Esophagus muscularis mucosa (tissue), 4 donors: ENCODE measurements around the gene C17orf107. TPM values are rescaled to one million over a fixed set of nuclear protein-coding genes. Genes with fewer than 3 reads are reported as not detected.

ENCODE experiments used
- DNase-seq: peaks from one replicate; pipeline ENCODE4 v3.0.0-alpha.2; 2017; ENCODE audit errors: extremely low spot score
- H3K27ac ChIP-seq, 4 donors: fragments of 200-600 bp; sonication (generic); replicated peaks in 1 of 4; 1 replicate in 3 of 4; 2 replicates in 1 of 4; pipeline ENCODE4 v1.5.1; 2016 to 2019; ENCODE audit warnings: mild to moderate bottlenecking in 1 of 4
- H3K27me3 ChIP-seq, 4 donors: fragments of 200-600 bp; sonication (generic); one replicate each; pipeline versions ENCODE4 v1.5.1 to v1.6.0; 2016 to 2019
- H3K36me3 ChIP-seq, 4 donors: fragments of 200-600 bp; sonication (generic); one replicate each; pipeline ENCODE4 v1.5.1; 2016 to 2019
- H3K4me1 ChIP-seq, 4 donors: fragments of 200-600 bp; sonication (generic); one replicate each; pipeline ENCODE4 v1.5.1; 2016 to 2019
- H3K4me3 ChIP-seq, 4 donors: fragments of 200-600 bp; sonication (generic); 1 replicate in 2 of 4; 2 replicates in 2 of 4; pipeline ENCODE4 v1.5.1; 2016 to 2019; ENCODE audit warnings: mild to moderate bottlenecking in 4 of 4, moderate library complexity in 1 of 4
- H3K9me3 ChIP-seq, 4 donors: fragments of 200-600 bp; sonication (generic); 1 replicate in 3 of 4; 2 replicates in 1 of 4; pipeline ENCODE4 v1.5.1; 2016 to 2019
- CTCF ChIP-seq, 3 experiments: fragments of 200-600 bp in 2 of 3; fragments of 450-650 bp in 1 of 3; sonication (generic) in 2 of 3; IDR thresholded peaks; one replicate each; pipeline ENCODE4 v1.5.1; 2017 to 2019; ENCODE audit warnings: antibody characterized with exemption in 3 of 3, mild to moderate bottlenecking in 2 of 3, moderate library complexity in 1 of 3
- EP300 ChIP-seq: sonication (generic); formaldehyde crosslinking; IDR thresholded peaks from one replicate; pipeline ENCODE4 v1.6.1; 2017; ENCODE audit warnings: antibody characterized with exemption
- POLR2A ChIP-seq: fragments of 450-650 bp; IDR thresholded peaks from one replicate; pipeline ENCODE4 v1.6.1; 2017; ENCODE audit warnings: antibody characterized with exemption, moderate library complexity, mild to moderate bottlenecking, low read depth
- POLR2AphosphoS5 ChIP-seq, 2 donors: sonication (generic); formaldehyde crosslinking; IDR thresholded peaks; one replicate each; pipeline ENCODE4 v1.6.1; 2017; ENCODE audit warnings: antibody characterized with exemption in 2 of 2
- WGBS: methylation state at CpG from one replicate; pipeline ENCODE4 v1.1.5; 2018; 5-methylcytosine and 5-hydroxymethylcytosine counted together
- intact Hi-C: fragments of 100-400 bp; cut with DNase I; formaldehyde crosslinking; loops from one replicate; pipeline ENCODE4 v1.15.1; 2023
- total RNA-seq, 4 donors: library from RNA; depleted of rRNA; stranded (reverse); fragments of >200 nt; gene quantifications; one replicate each; pipeline versions ENCODE4 v1.1.0 to v1.2.1, GENCODE V29; 2016

The C17orf107 gene
- total RNA-seq, 4 donors from 2014 or later: 0.32 to 1.5 (median 0.88) TPM

- Histone ChIP-seq H3K27ac (no peak overlapping the region), H3K27me3 (peaks cover 0 to 22% (median 21%) of the 10 kb centered on the region in 4 donors), H3K4me3 (no peak overlapping the region), H3K36me3 (peaks cover 58 to 69% (median 66%) of the 10 kb centered on the region in 4 donors), H3K4me1 (peaks cover 8 to 25% (median 23%) of the 10 kb centered on the region in 4 donors), H3K9me3 (no peaks in the 10 kb centered on the region)
- intact Hi-C loops: no loop called here
- DNase-seq: no peak
- 68% methylated on average over 17 of the region's 27 CpGs for whole genome bisulfite sequencing
- TF ChIP-seq EP300 (no peak), POLR2A (no peak), CTCF (IDR thresholded peaks at IDR 0.05) (no peak), POLR2AphosphoS5 (IDR thresholded peaks at IDR 0.05) (no peak)
Measured at GRCh38 chr17:4895657-4896331, 3.5 kb upstream of the C17orf107 start.

GRCh38 chr17:4896332-4897197 lies 2.8 kb upstream of the C17orf107 start:
- intact Hi-C loops: no loop called here
- no peak for DNase-seq
- Histone ChIP-seq H3K4me1 (peaks cover 10 to 29% (median 28%) of the 10 kb centered on the region in 4 donors), H3K27me3 (peaks cover 0 to 30% (median 23%) of the 10 kb centered on the region in 4 donors), H3K36me3 (peaks cover 52 to 62% (median 58%) of the 10 kb centered on the region in 4 donors), H3K27ac (no peak overlapping the region), H3K4me3 (no peak overlapping the region), H3K9me3 (no peaks in the 10 kb centered on the region)
- 89% methylated on average over 23 of the region's 27 CpGs for WGBS
- TF ChIP-seq CTCF (IDR thresholded peaks at IDR 0.05) (no peak), POLR2AphosphoS5 (IDR thresholded peaks at IDR 0.05) (no peak), EP300 (no peak)

- H3K36me3 ChIP-seq: peaks cover 46 to 55% (median 52%) of the 10 kb centered on the region in 4 donors
- H3K9me3 ChIP-seq: no peaks in the 10 kb centered on the region
- H3K4me1 ChIP-seq: peaks cover 10 to 35% (median 28%) of the 10 kb centered on the region in 4 donors
- no peak for DNase-seq
- no peak overlapping the region for H3K27ac ChIP-seq
- intact Hi-C loops: no loop called here
- H3K27me3 ChIP-seq: peaks cover 0 to 35% (median 23%) of the 10 kb centered on the region in 4 donors
- H3K4me3 ChIP-seq: no peak overlapping the region
- TF ChIP-seq CTCF (IDR thresholded peaks at IDR 0.05) (no peak), EP300 (no peak), POLR2AphosphoS5 (IDR thresholded peaks at IDR 0.05) (no peak), POLR2A (no peak)
- 81% methylated on average over 8 of the region's 10 CpGs for WGBS
Measured at GRCh38 chr17:4897198-4897687, 2.1 kb upstream of the C17orf107 start.

- H3K4me3 ChIP-seq: no peak overlapping the region
- intact Hi-C loops: no loop called here
- peaks cover 10 to 37% (median 29%) of the 10 kb centered on the region in 4 donors for H3K4me1 ChIP-seq
- TF ChIP-seq POLR2AphosphoS5 (IDR thresholded peaks at IDR 0.05) (no peak), EP300 (no peak), POLR2A (no peak), CTCF (IDR thresholded peaks at IDR 0.05) (no peak)
- no peaks in the 10 kb centered on the region for H3K9me3 ChIP-seq
- DNase-seq: no peak
- H3K27me3 ChIP-seq: peaks cover 0 to 35% (median 23%) of the 10 kb centered on the region in 4 donors
- H3K36me3 ChIP-seq: peaks cover 41 to 49% (median 46%) of the 10 kb centered on the region in 4 donors
- H3K27ac ChIP-seq: no peak overlapping the region
- WGBS: 82% methylated on average over 5 of the region's 5 CpGs
Measured at GRCh38 chr17:4897785-4898184, 1.6 kb upstream of the C17orf107 start.
